HTERT RPE-1 (cell line): ENCODE data around the gene MFGE8.

Experiments
- in situ Hi-C: fragments of 300-500 bp; cut with MboI; formaldehyde crosslinking; loops from 4 replicates; pipeline ENCODE4 v1.14.3; 2020; ENCODE audit warnings: low sequenced_read_pairs

The MFGE8 gene

DNA sequence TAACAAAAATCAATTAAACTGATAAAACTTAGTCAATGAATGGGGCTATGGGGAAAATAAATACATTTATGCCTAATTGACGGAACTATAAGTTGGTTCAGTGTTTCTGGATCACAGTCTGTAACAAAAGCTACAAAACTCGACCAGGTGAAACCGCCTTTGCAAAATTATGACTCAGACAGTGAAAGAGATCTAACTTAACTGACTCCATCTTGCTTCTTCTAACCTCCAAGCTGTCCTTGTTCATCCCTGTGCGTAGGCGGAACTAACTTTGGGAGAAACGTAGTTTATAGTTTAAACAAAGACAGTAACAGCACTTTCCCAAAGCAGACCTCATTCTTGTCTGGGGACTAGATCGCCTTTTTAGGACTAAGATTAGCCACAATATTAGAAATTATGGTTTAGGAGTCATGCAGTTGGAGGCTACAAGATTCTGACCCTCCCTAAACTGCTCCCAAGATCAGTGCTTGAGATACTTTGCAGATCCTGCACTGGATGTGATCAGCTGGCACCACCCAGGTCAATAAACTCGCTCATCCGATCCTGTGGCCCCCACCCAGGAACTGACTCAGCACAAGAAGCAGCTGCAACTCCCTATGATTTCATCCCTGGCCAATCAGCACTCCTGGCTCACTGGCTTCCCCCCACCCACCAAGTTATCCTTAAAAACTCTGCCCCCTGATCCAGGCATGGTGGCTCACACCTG, 7.2 kb upstream of the MFGE8 start:
- in situ Hi-C loops: no loop called here

DNA sequence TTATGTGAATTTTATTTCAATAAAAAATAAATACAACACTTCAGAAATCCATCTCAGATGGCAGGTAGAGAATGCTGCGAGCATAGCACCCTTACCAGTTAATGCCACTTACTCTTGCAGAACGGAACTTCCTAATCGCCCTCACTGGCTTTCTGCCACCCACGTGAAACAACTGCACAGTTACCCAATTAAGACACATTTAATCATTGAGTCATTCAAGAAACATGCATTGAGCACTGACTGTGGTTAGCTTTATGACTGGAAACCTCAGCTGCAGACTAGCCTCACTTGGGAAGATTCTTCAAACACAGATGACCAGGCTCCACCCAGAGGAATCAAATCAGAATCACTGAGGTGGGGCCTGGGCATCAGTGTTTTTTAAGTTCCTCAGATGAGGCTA, 5.6 kb upstream of the MFGE8 start:
- in situ Hi-C loops: no loop called here

DNA sequence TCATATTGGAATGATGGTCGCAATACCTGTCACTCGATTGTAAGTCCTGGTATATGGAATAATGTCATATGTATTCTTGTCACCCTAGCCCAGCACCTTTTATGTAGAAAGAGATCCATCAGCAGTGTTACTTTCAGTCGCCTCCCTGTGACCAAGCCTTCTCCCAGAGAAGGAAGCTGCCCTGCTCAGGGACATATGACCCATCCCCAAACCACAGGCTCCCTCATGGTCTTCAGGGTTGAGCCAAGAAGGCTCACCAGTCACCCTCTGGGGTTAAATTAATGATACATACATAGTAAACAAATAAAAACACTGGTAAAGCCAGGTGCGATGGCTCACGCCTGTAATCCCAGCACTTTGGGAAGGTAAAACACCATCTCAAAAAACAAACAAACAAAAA, 4.6 kb upstream of the MFGE8 start:
- in situ Hi-C loops: no loop called here

DNA sequence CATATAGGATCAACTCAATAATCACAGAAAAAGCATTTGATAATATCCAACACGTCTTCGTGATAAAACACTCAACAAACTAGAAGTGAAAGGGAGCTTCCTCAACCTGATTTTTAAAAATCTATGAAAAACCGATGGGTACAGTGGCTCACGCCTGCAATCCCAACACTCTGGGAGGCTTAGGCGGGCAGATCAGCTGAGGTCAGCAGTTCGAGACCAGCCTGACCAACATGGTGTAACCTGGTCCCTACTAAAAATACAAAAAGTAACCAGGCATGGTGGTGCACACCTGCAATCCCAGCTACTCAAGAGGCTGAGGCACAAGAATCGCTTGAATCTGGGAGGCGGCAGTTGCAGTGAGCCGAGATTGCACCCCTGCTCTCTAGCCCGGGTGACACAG, 2.2 kb upstream of the MFGE8 start:
- in situ Hi-C loops: no loop called here

DNA sequence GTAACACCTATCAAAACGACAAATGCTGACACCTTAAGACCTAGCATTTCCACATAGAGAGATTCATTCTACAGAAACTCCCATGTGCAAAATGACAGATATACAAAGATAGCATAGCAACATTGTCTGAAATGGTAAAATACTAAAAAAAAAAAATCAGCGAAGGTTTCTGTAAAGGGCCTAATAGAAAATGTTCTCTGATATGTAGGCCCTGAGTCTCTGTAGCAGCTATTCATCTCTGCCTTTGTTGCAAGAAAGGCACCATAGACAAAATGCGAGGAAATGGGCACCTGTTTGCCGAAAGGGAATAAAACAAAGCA, 631 bp upstream of the MFGE8 start:
- in situ Hi-C loops: no loop called here

DNA sequence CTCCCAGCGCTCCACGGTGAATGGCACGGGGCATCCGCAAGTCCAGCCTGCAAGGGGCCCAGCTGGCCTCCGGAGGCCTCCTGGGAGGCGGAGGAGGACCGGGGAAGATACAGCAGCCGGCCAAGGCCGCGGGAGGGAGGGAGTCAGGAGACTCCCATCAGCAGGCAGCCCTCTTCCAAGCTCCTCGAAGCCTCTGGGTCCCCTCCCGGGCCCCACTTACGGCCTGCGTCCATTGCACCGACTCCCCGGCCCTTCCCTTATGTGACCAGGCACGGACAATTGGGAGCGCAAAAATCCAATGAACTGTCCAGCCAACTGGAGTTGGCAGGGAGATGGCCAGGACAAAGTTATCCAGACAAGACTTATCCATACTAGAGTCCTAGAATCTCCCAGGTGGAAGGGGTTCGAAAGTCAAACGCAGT, 668 bp downstream of the MFGE8 start:
- in situ Hi-C loops: no loop called here

DNA sequence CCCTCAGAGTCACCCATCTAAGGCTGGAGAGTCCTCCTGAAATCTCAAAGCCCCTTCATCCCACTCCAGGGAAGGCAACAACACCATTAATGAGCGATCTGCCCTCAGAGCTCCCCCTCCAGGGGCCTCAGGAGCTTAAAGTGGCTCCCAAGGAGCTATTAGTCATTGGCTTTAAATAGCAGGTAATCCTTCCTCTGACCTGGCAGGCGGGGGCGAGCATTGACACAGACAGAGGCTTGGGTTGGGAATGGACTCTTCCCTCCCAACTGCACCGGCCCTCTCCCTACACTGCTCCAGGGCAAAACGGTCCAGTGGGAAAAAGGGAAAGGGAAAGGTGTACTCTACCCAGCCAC, 1.4 kb downstream of the MFGE8 start:
- in situ Hi-C loops: no loop called here

DNA sequence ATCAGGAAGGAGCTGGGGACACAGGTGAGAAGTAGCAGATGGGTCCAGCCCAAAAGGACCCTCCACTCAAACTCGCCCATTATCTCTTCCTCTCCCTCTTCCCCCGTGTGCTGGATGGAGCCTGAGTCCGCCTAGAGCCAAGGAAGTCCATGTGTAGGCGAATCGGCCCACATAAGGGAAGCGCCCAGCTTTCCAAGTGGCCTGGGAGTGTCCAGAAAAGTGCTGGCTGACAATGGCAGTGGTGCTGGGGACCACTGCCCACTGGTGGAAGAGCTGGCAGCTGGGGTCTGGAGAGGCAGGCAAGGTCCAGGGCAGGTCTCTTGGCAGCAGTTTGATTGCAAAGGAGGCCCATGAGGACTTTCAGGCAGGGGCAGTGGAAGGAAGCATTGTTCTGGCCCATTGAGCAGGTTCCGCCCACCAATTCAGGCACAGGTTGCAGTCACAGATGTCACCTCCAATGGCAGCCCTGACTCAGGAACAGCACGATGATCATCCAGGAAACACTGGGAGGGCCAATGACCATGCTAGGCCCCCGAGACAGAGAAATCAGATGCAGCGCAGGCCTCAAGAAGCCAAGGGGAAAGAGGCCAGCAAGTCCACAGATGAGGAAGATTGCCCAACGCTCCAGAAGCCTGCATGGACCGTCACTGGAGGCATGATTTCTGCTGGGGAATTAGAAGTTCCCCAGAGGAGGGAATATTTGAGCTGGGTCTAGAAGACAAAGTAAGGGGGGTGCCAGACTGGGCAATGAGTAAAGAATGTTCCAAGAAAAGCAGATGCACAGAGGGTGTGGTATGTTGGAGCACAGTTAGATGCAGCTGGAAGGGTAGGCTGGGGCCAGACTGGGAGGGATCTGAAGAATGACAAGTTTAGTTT, 3.0 kb downstream of the MFGE8 start:
- in situ Hi-C loops: no loop called here

DNA sequence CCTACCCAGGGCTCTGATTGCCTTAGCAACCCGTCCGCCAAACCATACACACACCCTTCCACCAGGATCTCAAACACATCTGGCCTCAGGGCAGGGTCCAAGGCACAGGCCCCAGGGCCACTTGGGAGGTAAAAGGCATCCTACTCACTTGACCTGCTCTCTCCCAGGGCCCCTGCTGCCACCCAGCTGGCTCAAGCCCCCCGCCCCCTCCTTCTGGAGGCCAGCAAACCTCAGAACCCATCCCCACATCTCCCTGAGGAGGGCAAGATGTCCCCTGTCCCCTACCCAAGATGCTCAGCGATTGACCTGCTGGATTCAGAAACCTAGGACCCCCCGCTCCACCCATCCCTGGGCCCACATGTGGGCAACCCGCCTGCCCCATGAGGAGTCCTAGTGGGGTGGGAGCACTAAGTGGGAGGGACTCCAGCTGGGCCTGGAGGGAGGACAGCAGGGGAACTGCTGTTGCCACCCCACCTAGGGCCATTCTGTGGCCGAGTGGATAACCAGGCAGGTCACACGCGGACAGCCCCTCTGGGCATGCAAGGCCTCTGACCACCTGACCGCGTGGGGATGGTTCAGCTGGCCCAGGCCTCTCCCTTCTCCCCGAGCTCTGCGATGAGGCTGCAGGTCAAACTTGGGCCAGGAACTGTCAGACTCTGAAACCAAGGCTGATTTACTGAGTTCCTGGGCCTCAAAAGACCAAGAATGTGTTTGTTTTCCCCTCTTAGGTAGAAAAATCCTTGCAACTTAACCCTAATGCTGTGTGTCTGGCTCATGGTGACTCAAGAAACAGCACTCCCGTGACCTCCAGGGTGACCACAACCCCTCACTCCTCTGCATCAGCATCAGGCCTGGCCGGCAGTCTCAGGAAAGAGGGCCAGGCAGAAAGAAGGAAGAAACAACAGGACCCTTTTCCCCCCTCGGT, 4.2 kb downstream of the MFGE8 start:
- in situ Hi-C loops: no loop called here

DNA sequence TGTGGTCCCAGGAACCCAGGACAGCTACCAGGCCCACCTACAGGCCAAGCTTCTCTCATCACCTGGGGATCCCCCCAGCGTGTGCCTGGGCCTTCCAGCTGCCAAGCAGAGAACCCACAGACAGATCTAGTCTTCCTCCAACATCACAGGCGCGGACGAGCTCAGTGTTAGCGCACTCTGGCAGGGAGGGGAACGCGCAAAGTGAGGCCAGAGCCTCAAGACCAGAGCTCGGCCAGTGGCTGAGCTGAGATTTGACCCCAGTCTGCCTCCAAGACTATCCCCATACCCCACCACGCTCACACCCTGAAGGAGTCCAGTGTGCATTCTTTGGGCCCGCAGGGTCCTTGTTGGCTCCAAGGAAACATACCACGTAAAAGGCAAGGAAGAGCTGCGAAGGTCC, 5.1 kb downstream of the MFGE8 start:
- in situ Hi-C loops: no loop called here

DNA sequence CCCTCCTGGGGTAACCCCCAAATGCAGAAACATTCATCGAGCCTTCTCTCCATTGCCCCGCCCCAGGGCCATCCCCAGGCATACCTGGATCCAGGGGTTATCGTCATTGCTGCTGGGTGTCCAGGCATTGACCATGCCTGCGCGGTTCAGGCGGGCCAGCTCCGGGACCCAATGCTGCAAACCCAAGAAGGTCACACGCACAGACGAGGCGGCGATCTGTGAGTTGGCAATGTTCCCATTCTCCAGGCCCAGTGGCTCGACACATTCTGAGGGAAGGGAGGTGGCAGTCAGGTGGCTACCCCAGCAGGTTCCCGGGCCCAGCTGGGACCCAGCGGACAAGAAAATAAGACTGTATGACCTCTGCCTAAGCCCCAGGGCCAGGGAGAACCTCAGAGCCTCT, 6.1 kb downstream of the MFGE8 start:
- in situ Hi-C loops: no loop called here

DNA sequence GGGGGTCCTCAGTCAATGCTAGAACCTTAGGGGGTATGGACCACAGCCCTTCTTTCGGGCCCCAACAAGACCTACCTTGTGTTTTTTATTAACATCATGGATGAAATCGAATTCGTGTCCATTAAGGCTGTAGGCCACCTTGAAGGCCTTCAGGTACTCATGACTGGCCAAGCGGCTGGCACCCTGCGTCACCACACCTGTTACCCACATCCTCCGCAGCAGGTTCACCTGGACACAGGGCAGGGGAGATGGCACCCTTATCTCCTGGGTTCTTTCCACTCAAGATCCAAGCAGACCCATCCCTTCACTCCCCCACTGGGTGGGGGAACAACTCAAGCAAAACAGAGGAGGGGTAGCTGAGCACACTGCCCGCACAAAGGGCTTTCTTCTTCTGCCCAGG, 6.6 kb downstream of the MFGE8 start:
- in situ Hi-C loops: no loop called here

DNA sequence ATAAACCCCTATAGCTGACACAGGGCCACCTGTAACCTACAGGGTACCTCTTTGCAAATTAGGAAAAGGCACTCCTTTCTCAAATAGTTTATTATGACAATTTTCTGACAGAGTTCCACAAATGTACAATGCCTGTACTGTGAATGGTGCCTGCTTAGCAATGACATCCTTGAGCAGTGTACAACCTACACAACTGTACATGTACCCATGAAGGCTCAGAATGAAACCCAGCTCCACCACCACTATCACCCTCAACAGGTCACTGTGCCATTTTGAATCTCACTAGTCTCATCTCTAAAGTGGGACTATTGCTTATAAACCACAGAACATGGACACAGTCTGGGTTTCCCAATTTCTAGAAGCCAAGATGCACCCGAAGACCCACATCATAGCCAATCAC, 7.0 kb downstream of the MFGE8 start:
- in situ Hi-C loops: no loop called here

DNA sequence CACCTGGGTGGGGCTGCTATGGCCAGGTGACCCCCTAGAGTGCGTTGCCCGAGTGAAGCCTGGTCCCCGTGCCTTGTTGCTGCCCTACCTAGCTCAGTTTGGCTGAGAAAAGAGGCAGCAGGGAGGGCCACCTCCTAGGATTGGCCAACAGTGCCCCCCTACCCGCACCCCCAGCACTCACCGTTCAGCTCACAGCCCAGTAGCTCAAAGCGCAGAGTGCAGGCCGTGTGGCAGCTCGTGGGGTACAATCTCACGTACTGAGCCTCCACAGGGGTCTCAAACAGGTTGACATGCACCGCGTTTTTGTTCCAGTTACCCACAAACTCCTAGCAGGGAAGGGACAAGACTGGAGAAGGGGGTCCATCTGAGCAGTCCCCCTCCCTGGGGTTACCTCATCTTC, 7.6 kb downstream of the MFGE8 start:
- in situ Hi-C loops: no loop called here

DNA sequence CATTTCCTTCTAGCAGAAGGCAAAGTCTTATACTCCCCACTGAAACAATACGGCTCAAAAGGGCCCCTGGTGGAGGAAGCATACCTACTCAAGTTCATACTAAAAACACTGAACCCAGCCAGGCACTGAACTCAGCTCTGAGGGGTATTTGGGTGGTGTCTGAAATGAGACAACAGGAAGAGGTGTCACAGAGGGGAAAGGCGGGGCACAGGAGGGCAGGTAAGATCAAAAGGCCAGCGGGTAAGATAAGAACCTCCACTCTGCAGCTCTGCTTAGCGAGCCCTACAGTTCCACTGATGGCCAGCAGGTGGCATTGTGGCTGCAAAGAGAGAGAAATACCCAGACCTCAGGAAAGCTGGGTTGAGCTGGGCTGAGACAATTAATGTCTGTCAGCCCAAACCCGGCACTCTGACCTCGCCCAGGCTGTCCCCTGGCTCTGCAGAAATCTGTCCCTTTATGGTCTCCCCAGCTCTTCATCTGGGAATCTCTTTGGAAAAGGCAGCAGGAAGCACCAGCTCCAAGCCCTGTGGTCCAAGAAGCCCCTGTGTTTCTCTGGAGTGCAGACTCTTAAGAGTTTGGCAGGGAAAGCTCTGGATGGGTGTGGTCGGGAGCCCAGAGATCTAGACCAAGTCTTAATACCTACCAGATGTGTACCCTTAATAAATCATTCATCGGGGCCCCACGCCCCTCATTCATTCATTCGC, 8.4 kb downstream of the MFGE8 start:
- in situ Hi-C loops: no loop called here

DNA sequence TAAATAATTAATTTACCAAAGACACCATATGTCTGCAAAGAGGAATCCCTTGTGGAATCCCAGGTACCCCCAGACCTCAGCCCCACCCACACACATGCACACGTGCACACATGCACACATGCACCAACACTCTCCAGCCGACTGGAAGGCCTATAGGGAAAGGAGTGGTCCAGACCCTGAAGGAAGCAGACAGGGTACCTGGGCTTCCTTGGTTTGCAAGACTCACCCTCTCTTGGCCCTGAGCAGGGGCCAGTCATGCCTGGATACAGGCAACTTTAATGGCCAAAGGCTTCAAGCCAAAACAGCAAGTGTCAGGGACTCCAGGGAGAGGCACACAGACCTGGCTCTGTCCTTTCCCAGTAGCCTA, 8.9 kb downstream of the MFGE8 start:
- in situ Hi-C loops: no loop called here

DNA sequence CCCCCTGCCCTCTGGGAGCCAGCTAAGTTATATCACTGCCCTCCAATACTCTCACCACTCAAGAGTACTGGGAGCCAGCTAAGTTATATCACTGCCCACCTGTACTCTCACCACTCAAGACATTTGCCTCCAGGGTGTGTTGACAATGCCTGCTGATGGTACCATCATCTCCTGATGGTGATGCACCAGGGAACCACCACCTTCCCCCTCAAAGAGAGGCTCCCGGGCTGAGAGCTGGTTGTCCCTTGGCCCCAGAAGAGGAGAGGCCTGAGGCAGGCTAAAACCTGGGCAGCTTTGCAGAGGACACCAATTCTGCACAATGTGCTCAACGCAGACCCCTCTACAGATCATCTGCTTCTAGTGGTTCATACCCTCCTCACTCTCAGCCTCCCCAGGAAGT, 10.3 kb downstream of the MFGE8 start:
- in situ Hi-C loops: no loop called here

DNA sequence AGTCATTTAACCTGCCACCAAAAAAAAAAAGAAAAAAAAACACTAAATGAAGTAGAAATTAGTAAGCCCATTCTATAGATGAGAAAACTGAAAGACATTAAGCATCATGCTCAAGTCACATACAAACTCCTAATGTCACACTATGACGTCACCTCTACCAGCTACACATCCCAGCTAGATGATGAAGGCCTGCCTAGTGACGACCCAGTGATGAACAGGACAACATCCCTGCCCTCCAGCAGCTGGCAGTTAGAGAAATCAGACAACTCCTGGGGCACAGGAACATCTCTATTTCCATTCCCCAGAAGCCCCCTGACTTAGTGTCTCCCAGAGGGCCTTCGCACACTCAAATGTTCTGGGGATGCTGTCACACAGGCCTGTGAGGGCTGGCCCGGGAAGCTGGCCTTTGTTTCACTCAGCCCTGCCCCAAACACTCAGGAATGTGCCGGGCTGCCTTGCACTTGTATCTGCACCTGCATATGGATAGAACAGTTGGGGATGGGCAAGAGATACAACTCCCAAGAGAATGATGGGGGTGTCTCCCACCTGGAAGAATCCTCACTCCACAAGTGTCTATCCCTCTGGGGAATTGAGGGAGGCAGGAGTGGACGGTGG, 10.9 kb downstream of the MFGE8 start:
- in situ Hi-C loops: no loop called here

DNA sequence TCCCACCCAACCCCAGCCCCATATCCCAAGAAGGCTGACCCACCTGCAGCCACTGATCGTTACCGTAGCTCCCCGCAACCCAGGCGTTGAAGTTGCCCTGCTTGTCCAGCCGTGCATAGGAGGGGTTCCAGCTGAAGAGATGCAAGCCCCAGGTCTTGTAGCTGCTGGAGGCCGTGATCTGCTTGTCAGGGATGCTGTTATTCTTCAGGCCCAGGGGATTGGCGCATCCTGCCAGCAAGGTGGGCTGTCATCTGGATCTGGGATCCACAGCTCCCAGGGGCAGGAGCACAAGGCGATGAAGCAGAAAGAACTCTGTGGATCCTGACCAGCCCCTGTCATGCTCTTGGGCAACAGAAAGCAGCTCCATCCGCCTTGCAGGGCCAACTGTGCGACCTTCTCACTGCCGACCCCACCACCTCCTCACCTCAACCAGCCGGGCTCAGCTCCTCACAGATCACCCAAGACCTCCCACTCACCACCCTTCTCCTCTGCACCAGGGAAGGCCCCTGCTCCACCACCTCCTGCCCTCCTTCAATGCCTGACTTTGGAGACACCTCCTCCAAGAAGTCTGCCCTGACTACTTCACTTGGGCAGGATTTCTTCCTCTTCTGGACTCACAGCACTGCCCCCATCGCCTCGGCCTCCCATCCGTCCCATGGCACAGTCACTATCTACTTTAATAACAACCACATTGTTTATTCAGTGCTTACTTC, 11.5 kb downstream of the MFGE8 start:
- in situ Hi-C loops: no loop called here

DNA sequence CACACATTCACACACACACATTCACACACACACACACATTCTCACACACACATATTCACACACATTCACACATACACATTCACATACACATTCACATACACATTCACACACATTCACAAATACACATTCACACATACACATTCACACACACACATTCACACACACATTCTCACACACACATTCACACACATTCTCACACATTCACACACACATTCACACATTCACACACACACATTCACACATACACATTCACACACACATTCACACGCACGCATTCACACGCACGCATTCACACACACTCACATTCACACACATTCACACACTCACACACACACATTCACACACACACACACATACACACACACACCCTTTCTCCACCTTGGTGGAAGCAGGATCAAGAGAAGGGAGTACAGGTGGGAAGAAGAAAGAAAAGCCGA, 12.2 kb downstream of the MFGE8 start:
- in situ Hi-C loops: no loop called here
